Activated CD4-positive, alpha-beta T cell treated with anti-CD3 and anti-CD28 coated beads, Interleukin-2, amount 10 ng/mL, durations not matched to agents 24 days and 14 days (primary cell): ENCODE results near the gene YAP1. TPM values are rescaled to one million over a fixed set of nuclear protein-coding genes. Genes with fewer than 3 reads are reported as not detected.
"Not testable (repeated sequence)": the region's sequence is repeated elsewhere in the genome, so short reads cannot be mapped to it uniquely, and the experiment has no call there.

ENCODE experiments used
- DNase-seq: peaks from one replicate; pipeline ENCODE4 v3.0.0; 2022
- H3K27ac Mint-ChIP-seq: one replicate; pipeline ENCODE4 v1.8.0; 2022; ENCODE audit warnings: mild to moderate bottlenecking, mixed read lengths
- H3K27me3 Mint-ChIP-seq: one replicate; pipeline ENCODE4 v1.8.0; 2022; ENCODE audit warnings: mixed read lengths
- H3K36me3 Mint-ChIP-seq: one replicate; pipeline ENCODE4 v1.8.0; 2022; ENCODE audit warnings: low read depth, mild to moderate bottlenecking, mixed read lengths
- H3K4me1 Mint-ChIP-seq: one replicate; pipeline ENCODE4 v1.8.0; 2021; ENCODE audit warnings: mixed read lengths
- H3K4me3 Mint-ChIP-seq: one replicate; pipeline ENCODE4 v1.8.0; 2022; ENCODE audit warnings: mild to moderate bottlenecking, moderate library complexity, mixed read lengths
- H3K9me3 Mint-ChIP-seq: one replicate; pipeline ENCODE4 v1.8.0; 2021; ENCODE audit warnings: mixed read lengths
- intact Hi-C: fragments of 100-400 bp; cut with micrococcal nuclease; formaldehyde crosslinking; loops from one replicate; pipeline ENCODE4 v1.15.1; 2023
- total RNA-seq: library from RNA; stranded (reverse); gene quantifications from 2 replicates; pipeline ENCODE4 v1.2.3, GENCODE V29; 2022

Gene YAP1
- total RNA-seq, 1 donor from 2014 or later: not detected

DNA sequence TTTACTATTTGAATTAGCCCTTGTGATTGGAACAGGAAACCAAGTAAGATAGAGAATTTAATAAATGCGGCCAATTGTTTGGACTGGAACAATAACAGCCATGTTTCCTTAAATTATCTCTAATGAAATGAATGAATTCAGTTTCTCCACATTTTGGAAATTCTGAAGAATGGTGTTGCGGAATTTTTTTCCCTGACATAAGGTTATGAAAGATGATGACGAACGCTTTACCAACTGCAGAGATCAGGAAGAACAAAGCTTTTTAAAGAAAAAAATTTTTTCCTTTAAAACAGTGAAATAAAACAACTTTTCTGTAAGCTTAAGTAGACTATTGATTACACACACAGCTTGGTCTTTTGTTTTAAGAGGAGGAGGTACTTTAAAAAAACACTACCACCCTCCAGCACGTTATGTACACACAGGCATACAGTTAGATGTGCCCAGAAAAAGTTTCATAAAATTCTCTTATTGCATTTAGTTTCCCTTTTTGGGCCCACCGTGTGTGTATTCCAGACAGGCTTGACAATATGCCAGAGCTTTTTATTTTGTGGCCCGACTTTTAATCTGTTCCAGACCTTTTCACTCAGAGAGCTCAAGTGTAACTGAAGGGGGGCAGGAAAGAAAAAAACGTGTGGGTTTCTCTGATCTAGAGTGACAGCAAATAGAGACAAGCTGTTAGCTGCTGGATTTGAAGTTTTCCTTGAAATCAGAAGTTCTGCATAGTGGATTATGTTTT lies 77.3 kb downstream of the YAP1 start:
- Mint-ChIP-seq H3K9me3 (no peaks in the 10 kb centered on the region), H3K27me3 (peaks cover 10% of the 10 kb centered on the region), H3K4me3 (no peak overlapping the region), H3K4me1 (no peaks in the 10 kb centered on the region), H3K27ac (no peak overlapping the region), H3K36me3 (no peaks in the 10 kb centered on the region)
- intact Hi-C loops: no loop called here
- no peak for DNase-seq

- no peak overlapping the region for H3K4me3 Mint-ChIP-seq
- no peaks in the 10 kb centered on the region for H3K9me3 Mint-ChIP-seq
- H3K27ac Mint-ChIP-seq: no peak overlapping the region
- DNase-seq: no peak
- H3K27me3 Mint-ChIP-seq: peaks cover 10% of the 10 kb centered on the region
- no peaks in the 10 kb centered on the region for H3K36me3 Mint-ChIP-seq
- intact Hi-C loops: no loop called here
- H3K4me1 Mint-ChIP-seq: no peaks in the 10 kb centered on the region
Measured at GRCh38 chr11:102188488-102188887, 78.2 kb downstream of the YAP1 start.

DNA sequence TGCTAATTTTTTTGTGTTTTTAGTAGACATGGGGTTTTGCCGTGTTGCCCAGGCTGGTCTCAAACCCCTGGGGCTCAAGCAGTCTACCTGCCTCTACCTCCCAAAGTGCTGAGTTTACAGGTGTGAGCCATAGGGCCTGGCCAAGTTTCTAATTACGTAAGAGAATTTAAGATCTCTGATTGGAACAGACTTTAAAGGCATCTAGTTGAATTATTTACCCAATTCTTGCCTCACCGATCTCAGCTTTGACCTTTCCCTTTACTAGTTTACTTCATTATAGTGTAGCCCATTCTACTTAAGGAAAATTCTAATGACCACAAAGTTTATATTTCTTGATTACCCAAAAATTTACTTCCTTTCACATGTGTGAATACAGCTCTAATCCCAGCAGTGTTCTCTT lies 81.6 kb downstream of the YAP1 start:
- DNase-seq: no peak
- H3K36me3 Mint-ChIP-seq: no peaks in the 10 kb centered on the region
- H3K27me3 Mint-ChIP-seq: peaks cover 13% of the 10 kb centered on the region
- H3K9me3 Mint-ChIP-seq: no peaks in the 10 kb centered on the region
- no peak overlapping the region for H3K4me3 Mint-ChIP-seq
- intact Hi-C loops: no loop called here
- H3K27ac Mint-ChIP-seq: no peak overlapping the region
- no peaks in the 10 kb centered on the region for H3K4me1 Mint-ChIP-seq

- DNase-seq: no peak
- Mint-ChIP-seq H3K27me3 (peaks cover 12% of the 10 kb centered on the region), H3K4me3 (no peak overlapping the region), H3K36me3 (no peaks in the 10 kb centered on the region), H3K27ac (no peak overlapping the region), H3K4me1 (no peaks in the 10 kb centered on the region), H3K9me3 (no peaks in the 10 kb centered on the region)
- intact Hi-C loops: no loop called here
Measured at GRCh38 chr11:102192349-102193066, 82.3 kb downstream of the YAP1 start.

- Mint-ChIP-seq H3K27me3 (peaks cover 16% of the 10 kb centered on the region), H3K9me3 (no peaks in the 10 kb centered on the region), H3K4me1 (no peaks in the 10 kb centered on the region), H3K27ac (no peak overlapping the region), H3K4me3 (no peak overlapping the region), H3K36me3 (no peaks in the 10 kb centered on the region)
- no peak for DNase-seq
- intact Hi-C loops: no loop called here
Measured at GRCh38 chr11:102194257-102194656, 84.0 kb downstream of the YAP1 start.

DNA sequence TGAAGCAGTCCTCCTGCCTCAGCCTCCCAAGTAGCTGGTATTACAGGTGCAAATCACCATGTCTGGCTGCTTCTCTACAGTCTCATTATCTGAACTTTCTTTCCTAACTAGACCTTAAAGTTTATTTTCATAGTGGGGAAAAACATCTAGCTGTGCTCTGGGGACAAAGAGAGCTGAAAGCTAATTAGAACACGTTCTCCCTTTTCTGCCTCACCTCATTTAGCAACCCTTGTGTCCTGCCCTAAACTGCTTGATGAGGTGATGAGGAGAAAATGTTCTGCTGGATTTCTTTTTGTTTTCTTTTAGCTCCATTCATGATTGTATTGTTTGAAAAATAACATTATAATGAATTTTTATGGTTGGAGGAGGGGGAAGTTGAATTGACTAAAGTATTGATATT lies 84.7 kb downstream of the YAP1 start:
- no peaks in the 10 kb centered on the region for H3K4me1 Mint-ChIP-seq
- no peak overlapping the region for H3K27ac Mint-ChIP-seq
- no peaks in the 10 kb centered on the region for H3K36me3 Mint-ChIP-seq
- no peak overlapping the region for H3K4me3 Mint-ChIP-seq
- intact Hi-C loops: no loop called here
- no peaks in the 10 kb centered on the region for H3K9me3 Mint-ChIP-seq
- H3K27me3 Mint-ChIP-seq: peaks cover 15% of the 10 kb centered on the region
- DNase-seq: no peak

- intact Hi-C loops: no loop called here
- H3K9me3 Mint-ChIP-seq: no peaks in the 10 kb centered on the region
- no peak overlapping the region for H3K4me3 Mint-ChIP-seq
- H3K27me3 Mint-ChIP-seq: peaks cover 16% of the 10 kb centered on the region
- H3K4me1 Mint-ChIP-seq: no peaks in the 10 kb centered on the region
- no peak for DNase-seq
- no peaks in the 10 kb centered on the region for H3K36me3 Mint-ChIP-seq
- no peak overlapping the region for H3K27ac Mint-ChIP-seq
Measured at GRCh38 chr11:102196351-102196750, 86.1 kb downstream of the YAP1 start.

DNA sequence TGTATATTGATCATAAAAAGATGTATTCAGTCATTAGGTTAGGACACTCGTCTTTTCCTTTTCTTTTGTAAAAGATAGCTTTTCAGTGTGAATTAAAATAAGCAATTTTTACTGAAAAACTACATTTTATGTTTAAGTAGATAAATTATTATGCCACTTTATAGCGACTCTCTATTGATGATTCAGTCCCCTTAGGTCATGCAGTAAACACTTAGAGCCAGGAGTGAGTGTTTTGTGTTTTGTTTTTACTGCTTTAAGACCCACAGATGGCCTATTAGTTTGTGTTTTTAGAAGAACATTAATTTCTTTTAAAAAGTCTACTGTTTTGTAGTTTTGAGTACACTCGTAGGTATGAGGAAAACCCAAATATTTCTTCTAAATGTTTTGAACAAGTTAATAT lies 86.6 kb downstream of the YAP1 start:
- no peak overlapping the region for H3K27ac Mint-ChIP-seq
- intact Hi-C loops: no loop called here
- H3K27me3 Mint-ChIP-seq: peaks cover 16% of the 10 kb centered on the region
- DNase-seq: no peak
- no peak overlapping the region for H3K4me3 Mint-ChIP-seq
- no peaks in the 10 kb centered on the region for H3K9me3 Mint-ChIP-seq
- no peaks in the 10 kb centered on the region for H3K36me3 Mint-ChIP-seq
- no peaks in the 10 kb centered on the region for H3K4me1 Mint-ChIP-seq

DNA sequence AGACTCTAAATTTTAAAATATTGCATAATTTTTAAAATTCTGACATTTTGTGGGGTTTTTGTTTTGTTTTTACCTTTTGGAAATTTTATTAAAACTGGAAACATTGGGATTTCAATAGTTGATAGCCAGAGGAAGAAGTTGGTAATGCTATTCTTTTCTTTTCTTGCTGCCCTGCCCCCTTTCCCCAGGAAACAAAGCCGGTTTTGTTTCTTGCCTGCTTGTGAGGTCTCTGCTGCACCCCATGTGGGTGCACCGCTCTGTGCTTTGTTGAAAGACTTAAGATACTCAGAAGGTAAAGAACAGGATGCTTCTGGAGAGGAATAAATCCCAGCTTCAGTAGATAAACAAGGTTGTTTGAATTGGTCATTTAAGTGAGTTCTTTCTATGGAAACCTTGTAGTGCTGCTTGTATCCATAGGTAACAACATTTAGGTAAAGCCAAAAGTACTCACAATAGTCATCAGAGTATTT lies 87.5 kb downstream of the YAP1 start:
- Mint-ChIP-seq H3K9me3 (no peaks in the 10 kb centered on the region), H3K36me3 (no peaks in the 10 kb centered on the region)
- intact Hi-C loops: no loop called here

GRCh38 chr11:102199673-102200072 lies 89.4 kb downstream of the YAP1 start:
- peaks cover 14% of the 10 kb centered on the region for H3K27me3 Mint-ChIP-seq
- no peaks in the 10 kb centered on the region for H3K9me3 Mint-ChIP-seq
- no peaks in the 10 kb centered on the region for H3K36me3 Mint-ChIP-seq
- no peak overlapping the region for H3K4me3 Mint-ChIP-seq
- DNase-seq: no peak
- no peaks in the 10 kb centered on the region for H3K4me1 Mint-ChIP-seq
- intact Hi-C loops: no loop called here
- H3K27ac Mint-ChIP-seq: no peak overlapping the region

More for the DNA sequence above, 87.5 kb downstream of the YAP1 start:
- DNase-seq: no peak
- peaks cover 14% of the 10 kb centered on the region for H3K27me3 Mint-ChIP-seq
- H3K27ac Mint-ChIP-seq: no peak overlapping the region
- H3K4me1 Mint-ChIP-seq: no peaks in the 10 kb centered on the region
- H3K4me3 Mint-ChIP-seq: no peak overlapping the region

- DNase-seq, H3K4me3 Mint-ChIP-seq, intact Hi-C loops, H3K4me1 Mint-ChIP-seq, H3K27ac Mint-ChIP-seq, H3K36me3 Mint-ChIP-seq, H3K9me3 Mint-ChIP-seq: not testable (repeated sequence)
- peaks cover 14% of the 10 kb centered on the region for H3K27me3 Mint-ChIP-seq
Measured at GRCh38 chr11:102200325-102200724, 90.1 kb downstream of the YAP1 start.

DNA sequence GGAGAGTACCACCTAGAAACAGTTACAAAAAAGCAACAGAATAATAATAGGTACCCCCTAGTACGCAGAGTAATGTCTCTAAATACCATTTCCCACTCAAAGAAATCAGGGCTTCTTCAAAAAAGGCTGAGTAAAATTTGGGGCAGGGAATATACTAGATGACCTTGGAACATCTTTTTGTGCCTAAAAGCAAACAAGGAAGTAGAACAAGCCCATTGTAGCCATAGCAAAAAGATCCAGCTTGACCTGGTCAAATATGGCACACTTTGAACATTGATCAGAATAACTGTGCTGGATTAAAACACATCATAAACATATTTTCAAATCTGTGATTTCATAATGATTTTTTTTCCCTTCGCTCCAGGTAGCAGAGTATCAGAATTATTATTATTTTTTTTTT lies 91.5 kb downstream of the YAP1 start:
- Mint-ChIP-seq H3K27ac (no peak overlapping the region), H3K36me3 (no peaks in the 10 kb centered on the region), H3K27me3 (peaks cover 11% of the 10 kb centered on the region), H3K4me1 (no peaks in the 10 kb centered on the region), H3K9me3 (no peaks in the 10 kb centered on the region), H3K4me3 (no peak overlapping the region)
- no peak for DNase-seq
- intact Hi-C loops: no loop called here

DNA sequence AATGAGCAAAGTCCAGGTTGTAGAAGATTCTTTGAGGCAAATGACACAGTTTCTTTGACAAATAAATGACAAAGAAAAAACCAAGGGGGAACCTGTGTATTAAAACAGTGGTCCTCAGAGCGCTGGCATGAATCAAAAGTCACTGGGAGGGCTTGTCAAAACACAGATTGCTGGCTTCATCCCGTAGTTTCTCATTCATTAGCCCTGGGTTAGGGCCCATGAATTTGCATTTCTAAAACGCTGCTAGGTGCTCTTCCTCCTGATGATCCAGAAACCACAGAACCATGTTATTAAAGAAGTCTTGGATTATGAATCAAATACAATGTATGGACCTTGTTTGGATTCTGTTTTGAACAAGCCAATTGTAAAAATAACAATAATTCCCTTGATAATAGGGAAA lies 92.7 kb downstream of the YAP1 start:
- DNase-seq: no peak
- H3K27ac Mint-ChIP-seq: no peak overlapping the region
- intact Hi-C loops: no loop called here
- H3K4me3 Mint-ChIP-seq: no peak overlapping the region
- H3K27me3 Mint-ChIP-seq: peaks cover 10% of the 10 kb centered on the region
- H3K36me3 Mint-ChIP-seq: no peaks in the 10 kb centered on the region
- H3K4me1 Mint-ChIP-seq: no peaks in the 10 kb centered on the region
- no peaks in the 10 kb centered on the region for H3K9me3 Mint-ChIP-seq

DNA sequence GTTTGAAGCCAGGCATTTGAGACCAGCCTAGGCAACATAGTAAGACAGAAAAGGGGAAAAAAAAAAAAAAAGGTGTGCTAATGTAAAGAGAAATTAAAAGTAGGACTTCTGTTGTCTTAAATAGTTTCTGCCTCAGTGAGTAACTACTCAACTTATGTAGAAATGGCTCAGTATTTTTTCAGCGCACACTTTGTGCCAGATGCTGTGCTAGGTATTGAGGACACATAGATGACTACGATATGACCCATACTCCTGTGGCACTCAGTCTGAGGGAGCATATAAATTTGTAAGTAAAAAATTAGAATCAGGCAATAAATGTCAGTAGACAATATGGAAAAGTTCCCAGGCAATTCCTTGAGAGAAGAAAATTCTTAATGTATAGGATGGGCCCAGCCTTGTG lies 93.9 kb downstream of the YAP1 start:
- Mint-ChIP-seq H3K4me3 (no peak overlapping the region), H3K9me3 (no peaks in the 10 kb centered on the region), H3K27ac (no peak overlapping the region), H3K36me3 (no peaks in the 10 kb centered on the region), H3K27me3 (peaks cover 16% of the 10 kb centered on the region), H3K4me1 (no peaks in the 10 kb centered on the region)
- intact Hi-C loops: no loop called here
- no peak for DNase-seq
